HepG2 (cell line): Measurements from ENCODE around the gene FAM170B. TPM values are rescaled to one million over a fixed set of nuclear protein-coding genes. Genes with fewer than 3 reads are reported as not detected.

Experiments used
- ATAC-seq: fragments of 200-7000 bp; cut with Tn5 transposase; 3 replicates; pipeline ENCODE4 v1.9.1; 2020; ENCODE audit warnings: mild to moderate bottlenecking, moderate library complexity
- BruUV-seq: library from RNA; stranded (reverse); fragments of 400-500 nt; replicated peaks from 2 replicates; lab custom pipeline; 2021; lab: Mats Ljungman, UMichigan
- CTCF ChIA-PET: fragments of 300-600 bp; formaldehyde crosslinking; extraction: SDS; loops from one replicate; lab custom pipeline; 2021; ENCODE audit warnings: low total read pairs, inconsistent platforms, low intra/inter-chr PET ratio; lab: Yijun Ruan, JAX
- POLR2A ChIA-PET: fragments of 350-600 bp; sonication (Branson Sonifier 250); formaldehyde crosslinking; loops from one replicate; lab custom pipeline; 2020; ENCODE audit warnings: antibody characterized with exemption, inconsistent platforms; lab: Yijun Ruan, JAX
- DNase-seq: peaks from one replicate; pipeline ENCODE4 v3.0.0-alpha.2; 2015; ENCODE audit warnings: low spot score
- FAIRE-seq: peaks from 3 replicates; lab custom pipeline; 2011; peaks lifted over from hg19 to GRCh38; lab: Jason Lieb, UNC
- H2AFZ ChIP-seq: one replicate; pipeline ENCODE4 v1.6.1; 2011; ENCODE audit warnings: low read length, inconsistent platforms
- H3K27ac ChIP-seq: fragments of 300-600 bp; 3 replicates; pipeline ENCODE4 v1.8.0; 2011; ENCODE audit warnings: mixed run types, mild to moderate bottlenecking, mixed read lengths, low read length, inconsistent platforms; ENCODE audit not compliant: insufficient read depth; ENCODE audit errors: extremely low read length
- H3K27me3 ChIP-seq, 2 experiments: fragments of 200-600 bp in 1 of 2; 2 replicates in 1 of 2; 3 replicates in 1 of 2; pipeline versions ENCODE4 v1.6.0 to v1.8.0; 2011; ENCODE audit warnings: low read length in 2 of 2, mild to moderate bottlenecking in 2 of 2, moderate library complexity in 2 of 2, inconsistent platforms in 1 of 2; ENCODE audit not compliant: insufficient read depth in 2 of 2, control insufficient read depth in 1 of 2
- H3K36me3 ChIP-seq, 2 experiments: fragments of 200-600 bp in 1 of 2; replicated peaks in 1 of 2; 2 replicates in 1 of 2; 3 replicates in 1 of 2; pipeline versions ENCODE4 v1.5.1 to v1.8.0; 2011; ENCODE audit warnings: low read length in 2 of 2, inconsistent platforms in 1 of 2; ENCODE audit not compliant: insufficient read depth in 2 of 2, control insufficient read depth in 1 of 2
- H3K4me1 ChIP-seq: 2 replicates; pipeline ENCODE4 v1.5.1; 2012; ENCODE audit warnings: low read length, inconsistent platforms; ENCODE audit not compliant: insufficient read depth
- H3K4me2 ChIP-seq: 2 replicates; pipeline ENCODE4 v1.6.0; 2011; ENCODE audit warnings: low read depth, low read length, inconsistent platforms
- H3K4me3 ChIP-seq, 3 experiments: fragments of 200-600 bp in 1 of 3; sonication (generic), shearing (Covaris generic) in 1 of 3; replicated peaks in 1 of 3; 2 replicates each; pipeline ENCODE4 v1.5.1; 2011 to 2016; ENCODE audit warnings: low read length in 3 of 3, inconsistent platforms in 2 of 3, low read depth in 2 of 3, mild to moderate bottlenecking in 2 of 3, control low read depth in 1 of 3, mixed read lengths in 1 of 3; ENCODE audit not compliant: insufficient read depth in 1 of 3
- H3K79me2 ChIP-seq: one replicate; pipeline ENCODE4 v1.6.1; 2011; ENCODE audit warnings: low read length, inconsistent platforms; ENCODE audit not compliant: insufficient read depth
- H3K9ac ChIP-seq: 2 replicates; pipeline ENCODE4 v1.6.0; 2011; ENCODE audit warnings: mild to moderate bottlenecking, low read depth, low read length, inconsistent platforms; ENCODE audit not compliant: insufficient read depth
- H3K9me3 ChIP-seq: 2 replicates; pipeline ENCODE4 v1.5.1; 2012; ENCODE audit warnings: mild to moderate bottlenecking, low read length
- H4K20me1 ChIP-seq: 2 replicates; pipeline ENCODE4 v1.6.0; 2011; ENCODE audit warnings: inconsistent platforms, mild to moderate bottlenecking, low read length, moderate library complexity; ENCODE audit not compliant: insufficient read depth
- E2F1 ChIP-seq: sonication (generic); formaldehyde crosslinking; IDR thresholded peaks from 2 replicates; pipeline ENCODE4 v1.5.0; 2020; ENCODE audit warnings: missing genetic modification reagents
- ERF ChIP-seq: IDR thresholded peaks from 2 replicates; pipeline ENCODE4 v1.6.1; 2018; ENCODE audit warnings: missing biosample characterization, missing genetic modification reagents
- REL ChIP-seq: sonication (generic); formaldehyde crosslinking; conservative IDR thresholded peaks from 2 replicates; pipeline ENCODE4 v1.8.0; 2022; ENCODE audit warnings: mild to moderate bottlenecking, missing genetic modification reagents, moderate library complexity
- ZIK1 ChIP-seq: sonication (generic); formaldehyde crosslinking; IDR thresholded peaks from 2 replicates; pipeline ENCODE4 v1.5.0; 2020; ENCODE audit warnings: mild to moderate bottlenecking, low read depth, missing genetic modification reagents, borderline replicate concordance
- ZNF382 ChIP-seq: sonication (generic); formaldehyde crosslinking; IDR thresholded peaks from 2 replicates; pipeline ENCODE4 v1.5.0; 2020; ENCODE audit warnings: missing genetic modification reagents, mild to moderate bottlenecking, borderline replicate concordance
- ZSCAN29 ChIP-seq: sonication (generic); formaldehyde crosslinking; conservative IDR thresholded peaks from 2 replicates; pipeline ENCODE4 v1.4.0; 2020; ENCODE audit warnings: mild to moderate bottlenecking, missing genetic modification reagents
- WGBS: methylation state at CpG from one replicate; pipeline ENCODE4 v1.1.6; 2017; ENCODE audit warnings: low lambda C conversion rate; 5-methylcytosine and 5-hydroxymethylcytosine counted together
- in situ Hi-C: cut with HindIII; loops from 2 replicates; pipeline ENCODE4 v1.10.0; 2017; ENCODE audit warnings: low pct_unique_long_range_greater_than_20kb; ENCODE audit not compliant: extremely low pct_ligation_motif_present
- intact Hi-C: fragments of 100-400 bp; cut with micrococcal nuclease; formaldehyde crosslinking; loops from one replicate; pipeline ENCODE4 v1.10.0; 2022; ENCODE audit not compliant: unreplicated experiment
- polyA plus RNA-seq, 8 experiments: library from polyadenylated mRNA; depleted of rRNA in 3 of 8; stranded (reverse) in 7 of 8; unstranded in 1 of 8; fragments of >200 nt; fragmentation: Illumina TruSeq in 4 of 8; extraction: Trizol in 4 of 8; gene quantifications; 2 replicates each; pipeline versions ENCODE4 v1.2.1 to v1.2.3, GENCODE V29; 2011 to 2016; ENCODE audit warnings: low read depth in 4 of 8, missing spikeins in 1 of 8, mixed read lengths in 1 of 8; ENCODE audit not compliant: insufficient read depth in 1 of 8
- total RNA-seq, 5 experiments: library from RNA; depleted of rRNA; stranded (reverse); fragments of >200 nt; fragmentation: Illumina TruSeq; extraction: Trizol; gene quantifications; 2 replicates each; pipeline ENCODE4 v1.2.3, GENCODE V29; 2016; ENCODE audit warnings: low read depth in 1 of 5
- TF ChIP-seq, protein P1 (sequence below): sonication (generic); formaldehyde crosslinking; IDR thresholded peaks from 2 replicates; pipeline ENCODE4 v1.8.0; 2023; ENCODE audit warnings: mild to moderate bottlenecking, missing genetic modification reagents

FAM170B gene
- total and polyA plus RNA-seq, 2 of the 13 experiments (the other 11 are each of a cell fraction or from before 2014, with no cell fraction given) = not detected

DNA sequence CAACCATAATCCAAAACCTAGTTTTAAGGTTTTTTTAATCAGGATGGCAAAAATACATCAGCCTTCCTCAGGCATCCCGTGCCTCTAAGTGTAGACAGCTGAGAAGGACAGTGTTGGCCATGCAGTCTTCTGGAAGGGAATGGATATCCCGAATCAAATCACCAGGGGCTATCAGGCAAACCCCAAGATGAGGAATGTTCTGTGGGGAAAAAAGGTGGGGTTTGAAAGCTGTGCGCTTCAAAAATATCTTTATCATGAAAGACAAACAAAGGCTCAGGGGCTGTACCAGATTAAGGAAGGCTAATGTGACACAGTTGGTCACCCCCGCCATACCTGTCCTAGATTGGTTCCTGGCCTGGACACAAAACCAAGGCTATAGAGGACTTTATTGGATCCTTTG lies 49.0 kb upstream of the FAM170B start:
- Histone ChIP-seq H3K36me3 (no peaks in the 10 kb centered on the region), H2AFZ (no peak overlapping the region), H3K9me3 (no peaks in the 10 kb centered on the region)
- no peak for DNase-seq
- intact Hi-C loops = no loop called here
- no TSS peak for BruUV-seq
- in situ Hi-C loops = no loop called here
- WGBS = 15% methylated on average over 4 of the region's 4 CpGs
- POLR2A ChIA-PET = no interaction called here
- no peak for TF ChIP-seq ZNF382
- no peak for TF ChIP-seq E2F1 (CRISPR knock-in tag)
- no peak for TF ChIP-seq ZIK1 (CRISPR knock-in tag)
- no peak for TF ChIP-seq REL (CRISPR knock-in tag)
- TF ChIP-seq ZSCAN29 (CRISPR knock-in tag) = no peak
- no peak for TF ChIP-seq ERF
- TF ChIP-seq, protein P1, sequence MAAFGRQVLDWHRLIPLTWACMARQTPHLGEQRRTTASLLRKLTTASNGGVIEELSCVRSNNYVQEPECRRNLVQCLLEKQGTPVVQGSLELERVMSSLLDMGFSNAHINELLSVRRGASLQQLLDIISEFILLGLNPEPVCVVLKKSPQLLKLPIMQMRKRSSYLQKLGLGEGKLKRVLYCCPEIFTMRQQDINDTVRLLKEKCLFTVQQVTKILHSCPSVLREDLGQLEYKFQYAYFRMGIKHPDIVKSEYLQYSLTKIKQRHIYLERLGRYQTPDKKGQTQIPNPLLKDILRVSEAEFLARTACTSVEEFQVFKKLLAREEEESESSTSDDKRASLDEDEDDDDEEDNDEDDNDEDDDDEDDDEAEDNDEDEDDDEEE = no peak
- TF ChIP-seq, all 625 proteins: peak for 0
- Histone ChIP-seq H4K20me1 (no peaks in the 10 kb centered on the region), H3K4me2 (no peak overlapping the region), H3K9ac (no peak overlapping the region), H3K79me2 (no peaks in the 10 kb centered on the region), H3K27ac (no peak overlapping the region), H3K4me1 (no peaks in the 10 kb centered on the region), H3K4me3 (no peak overlapping the region), H3K27me3 (peaks cover 0 to 15% of the 10 kb centered on the region in 2 experiments; a peak in 3 of 5 replicates)
- no peak for ATAC-seq
- CTCF ChIA-PET = no interaction called here
- FAIRE-seq = no peak
